GM23338 (cell line): ENCODE results near the gene MYOM3. TPM values are rescaled to one million over a fixed set of nuclear protein-coding genes. Genes with fewer than 3 reads are reported as not detected.
A peak's percentile ranks its signal among the peaks of the same experiment; 100 is the strongest.

Experiments used
- ATAC-seq: fragments of 200-7000 bp; cut with Tn5 transposase; 3 replicates; pipeline ENCODE4 v1.9.1; 2020
- DNase-seq: peaks from one replicate; pipeline ENCODE4 v3.0.0-alpha.2; 2015; ENCODE audit warnings: low spot score
- H2AFZ ChIP-seq: fragments of 200-600 bp; sonication (generic); 2 replicates; pipeline ENCODE4 v1.8.0; 2016; ENCODE audit warnings: antibody characterized with exemption, mild to moderate bottlenecking, moderate library complexity
- H3F3A ChIP-seq: fragments of 200-600 bp; sonication (generic); replicated peaks from 2 replicates; pipeline ENCODE4 v1.8.0; 2017; ENCODE audit warnings: antibody characterized with exemption, mixed run types, low read depth
- H3K27ac ChIP-seq: fragments of 200-600 bp; sonication (generic); 2 replicates; pipeline ENCODE4 v1.6.1; 2016; ENCODE audit warnings: low read depth
- H3K27me3 ChIP-seq: fragments of 200-600 bp; sonication (generic); 2 replicates; pipeline ENCODE4 v1.8.0; 2016; ENCODE audit warnings: mild to moderate bottlenecking, mixed run types, moderate library complexity; ENCODE audit not compliant: insufficient read depth
- H3K36me3 ChIP-seq: fragments of 200-600 bp; sonication (generic); 2 replicates; pipeline ENCODE4 v1.8.0; 2016; ENCODE audit warnings: mild to moderate bottlenecking; ENCODE audit not compliant: insufficient read depth
- H3K4me1 ChIP-seq: fragments of 200-600 bp; sonication (generic); 2 replicates; pipeline ENCODE4 v1.8.0; 2016; ENCODE audit warnings: mild to moderate bottlenecking, moderate library complexity; ENCODE audit not compliant: insufficient read depth
- H3K4me2 ChIP-seq: fragments of 200-600 bp; sonication (generic); 2 replicates; pipeline ENCODE4 v1.7.1; 2017; ENCODE audit warnings: mixed run types
- H3K4me3 ChIP-seq: fragments of 200-600 bp; sonication (generic); 2 replicates; pipeline ENCODE4 v1.6.1; 2016; ENCODE audit warnings: mixed run types
- H3K79me2 ChIP-seq: fragments of 200-600 bp; sonication (generic); replicated peaks from 2 replicates; pipeline ENCODE4 v1.8.0; 2017; ENCODE audit warnings: mild to moderate bottlenecking; ENCODE audit not compliant: insufficient read depth
- H3K9me2 ChIP-seq: fragments of 200-600 bp; sonication (generic); 2 replicates; pipeline ENCODE4 v1.8.0; 2017; ENCODE audit not compliant: insufficient read depth
- H4K20me1 ChIP-seq: fragments of 200-600 bp; sonication (generic); replicated peaks from 2 replicates; pipeline ENCODE4 v1.8.0; 2017; ENCODE audit warnings: mild to moderate bottlenecking; ENCODE audit not compliant: insufficient read depth
- H3K27ac Mint-ChIP-seq: 2 replicates; pipeline ENCODE4 v1.8.0; 2020; ENCODE audit warnings: inconsistent platforms, mild to moderate bottlenecking, moderate library complexity, mixed read lengths
- H3K27me3 Mint-ChIP-seq: 3 replicates; pipeline ENCODE4 v1.8.0; 2022; ENCODE audit warnings: low read depth, mild to moderate bottlenecking, moderate library complexity, mixed read lengths, inconsistent platforms; ENCODE audit not compliant: insufficient read depth, poor library complexity
- H3K36me3 Mint-ChIP-seq: 3 replicates; pipeline ENCODE4 v1.8.0; 2021; ENCODE audit warnings: low read depth, mild to moderate bottlenecking, inconsistent platforms, moderate library complexity, mixed read lengths
- H3K4me1 Mint-ChIP-seq: 3 replicates; pipeline ENCODE4 v1.8.0; 2020; ENCODE audit warnings: mild to moderate bottlenecking, inconsistent platforms, mixed read lengths
- H3K4me3 Mint-ChIP-seq: 3 replicates; pipeline ENCODE4 v1.8.0; 2021; ENCODE audit warnings: moderate library complexity, mild to moderate bottlenecking, inconsistent platforms, mixed read lengths
- H3K9me3 Mint-ChIP-seq: 3 replicates; pipeline ENCODE4 v1.8.0; 2020; ENCODE audit warnings: moderate library complexity, mild to moderate bottlenecking, inconsistent platforms, mixed read lengths
- CREB1 ChIP-seq: fragments of 250-450 bp; sonication (Bioruptor Pico); IDR thresholded peaks from 2 replicates; pipeline ENCODE4 v1.5.0; 2020; ENCODE audit warnings: low read depth, mild to moderate bottlenecking, moderate library complexity
- NANOG ChIP-seq: IDR thresholded peaks from 2 replicates; pipeline ENCODE4 v1.6.1; 2016; ENCODE audit warnings: antibody characterized with exemption, borderline replicate concordance
- POLR2AphosphoS5 ChIP-seq: IDR thresholded peaks from 2 replicates; pipeline ENCODE4 v1.6.1; 2016; ENCODE audit warnings: antibody characterized with exemption, low read depth
- ZNF331 ChIP-seq: fragments of 250-450 bp; sonication (Bioruptor Pico); IDR thresholded peaks from 2 replicates; pipeline ENCODE4 v1.5.0; 2020; ENCODE audit warnings: low read depth, mild to moderate bottlenecking, moderate library complexity
- polyA plus RNA-seq: library from polyadenylated mRNA; unstranded; fragments of >200 nt; fragmentation: Nextera tagmentation; extraction: Ambion mirVana; gene quantifications from 2 replicates; pipeline ENCODE4 v1.2.1, GENCODE V29; 2016
- total RNA-seq: library from RNA; depleted of rRNA; stranded (reverse); fragments of >200 nt; shearing (Covaris generic); gene quantifications from 2 replicates; pipeline ENCODE4 v1.2.3, GENCODE V29; 2014
- TF ChIP-seq, protein P1 (sequence below): fragments of 250-450 bp; sonication (Bioruptor Pico); IDR thresholded peaks from 2 replicates; pipeline ENCODE4 v1.5.0; 2020; ENCODE audit warnings: mild to moderate bottlenecking, moderate library complexity
- TF ChIP-seq, protein P2 (sequence below), 2 experiments: fragments of 200-600 bp in 1 of 2; sonication (generic) in 1 of 2; conservative IDR thresholded peaks; 2 replicates each; pipeline versions ENCODE4 v1.5.1 to v1.6.1; 2016 to 2017; ENCODE audit warnings: antibody characterized with exemption in 2 of 2, low read depth in 2 of 2, mild to moderate bottlenecking in 2 of 2, moderate library complexity in 1 of 2
- TF ChIP-seq, protein P3 (sequence below): IDR thresholded peaks from one replicate; pipeline ENCODE4 v1.6.1; 2018; ENCODE audit warnings: antibody characterized with exemption; ENCODE audit not compliant: unreplicated experiment

MYOM3 gene
- total and polyA plus RNA-seq, 2 experiments from 2014 or later, result not detected

DNA sequence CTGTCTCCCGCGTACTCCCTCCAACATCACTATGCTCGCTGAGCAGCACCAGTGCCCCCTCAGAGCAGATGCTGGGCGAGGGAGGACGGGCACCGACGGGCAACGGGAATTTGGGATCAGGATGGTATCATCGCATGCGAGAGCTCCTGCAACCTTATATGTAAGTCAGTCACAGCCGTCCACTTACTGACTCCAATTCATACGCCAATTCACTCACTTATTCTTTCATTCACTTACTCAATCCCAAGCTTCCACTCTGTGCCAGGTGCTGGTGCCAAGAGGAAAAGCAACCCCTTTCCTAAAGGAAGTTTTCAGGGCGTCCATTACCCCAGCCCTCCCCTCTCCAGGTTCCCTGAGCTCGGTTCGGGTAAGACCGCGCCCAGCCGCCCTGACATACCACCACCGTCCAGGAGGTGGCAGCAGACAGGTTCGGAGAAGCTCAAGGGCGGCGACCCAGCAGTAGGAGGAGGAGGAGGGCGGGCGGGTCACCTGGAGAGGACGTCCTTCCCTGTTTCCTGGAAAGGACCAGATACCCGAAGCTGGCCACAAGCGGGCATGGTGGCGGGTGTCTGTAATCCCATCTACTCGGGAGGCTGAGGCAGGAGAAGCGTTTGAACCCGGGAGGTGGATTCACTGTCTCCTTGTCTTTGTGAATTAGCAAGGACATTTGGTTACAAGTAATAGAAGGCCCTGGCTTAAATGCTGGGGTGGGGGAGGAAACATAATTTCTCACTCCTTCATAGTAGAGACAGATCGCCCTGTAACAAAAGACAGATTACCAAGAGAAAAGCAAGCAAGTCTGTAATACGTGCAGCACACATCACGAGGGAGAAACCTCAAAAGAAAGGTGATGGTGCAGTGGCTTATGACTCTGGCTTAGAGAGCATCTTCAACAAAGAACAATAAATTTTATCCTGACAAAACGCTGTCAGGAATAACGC is 38.6 kb upstream of the MYOM3 start:
- H3K9me2 ChIP-seq, result no peaks in the 10 kb centered on the region
- H3K79me2 ChIP-seq, result 0 out of 2 replicates have a peak, but pooled peaks cover 9% of the 10 kb centered on the region
- H3K4me2 ChIP-seq, result peak overlapping the region; percentile 74
- TF ChIP-seq POLR2AphosphoS5 (0 out of 2 replicates have a peak, but pooled peaks have one; percentile 51), ZNF331 (no peak), NANOG (no peak), CREB1 (CRISPR knock-in tag) (no peak)
- TF ChIP-seq, protein P1, sequence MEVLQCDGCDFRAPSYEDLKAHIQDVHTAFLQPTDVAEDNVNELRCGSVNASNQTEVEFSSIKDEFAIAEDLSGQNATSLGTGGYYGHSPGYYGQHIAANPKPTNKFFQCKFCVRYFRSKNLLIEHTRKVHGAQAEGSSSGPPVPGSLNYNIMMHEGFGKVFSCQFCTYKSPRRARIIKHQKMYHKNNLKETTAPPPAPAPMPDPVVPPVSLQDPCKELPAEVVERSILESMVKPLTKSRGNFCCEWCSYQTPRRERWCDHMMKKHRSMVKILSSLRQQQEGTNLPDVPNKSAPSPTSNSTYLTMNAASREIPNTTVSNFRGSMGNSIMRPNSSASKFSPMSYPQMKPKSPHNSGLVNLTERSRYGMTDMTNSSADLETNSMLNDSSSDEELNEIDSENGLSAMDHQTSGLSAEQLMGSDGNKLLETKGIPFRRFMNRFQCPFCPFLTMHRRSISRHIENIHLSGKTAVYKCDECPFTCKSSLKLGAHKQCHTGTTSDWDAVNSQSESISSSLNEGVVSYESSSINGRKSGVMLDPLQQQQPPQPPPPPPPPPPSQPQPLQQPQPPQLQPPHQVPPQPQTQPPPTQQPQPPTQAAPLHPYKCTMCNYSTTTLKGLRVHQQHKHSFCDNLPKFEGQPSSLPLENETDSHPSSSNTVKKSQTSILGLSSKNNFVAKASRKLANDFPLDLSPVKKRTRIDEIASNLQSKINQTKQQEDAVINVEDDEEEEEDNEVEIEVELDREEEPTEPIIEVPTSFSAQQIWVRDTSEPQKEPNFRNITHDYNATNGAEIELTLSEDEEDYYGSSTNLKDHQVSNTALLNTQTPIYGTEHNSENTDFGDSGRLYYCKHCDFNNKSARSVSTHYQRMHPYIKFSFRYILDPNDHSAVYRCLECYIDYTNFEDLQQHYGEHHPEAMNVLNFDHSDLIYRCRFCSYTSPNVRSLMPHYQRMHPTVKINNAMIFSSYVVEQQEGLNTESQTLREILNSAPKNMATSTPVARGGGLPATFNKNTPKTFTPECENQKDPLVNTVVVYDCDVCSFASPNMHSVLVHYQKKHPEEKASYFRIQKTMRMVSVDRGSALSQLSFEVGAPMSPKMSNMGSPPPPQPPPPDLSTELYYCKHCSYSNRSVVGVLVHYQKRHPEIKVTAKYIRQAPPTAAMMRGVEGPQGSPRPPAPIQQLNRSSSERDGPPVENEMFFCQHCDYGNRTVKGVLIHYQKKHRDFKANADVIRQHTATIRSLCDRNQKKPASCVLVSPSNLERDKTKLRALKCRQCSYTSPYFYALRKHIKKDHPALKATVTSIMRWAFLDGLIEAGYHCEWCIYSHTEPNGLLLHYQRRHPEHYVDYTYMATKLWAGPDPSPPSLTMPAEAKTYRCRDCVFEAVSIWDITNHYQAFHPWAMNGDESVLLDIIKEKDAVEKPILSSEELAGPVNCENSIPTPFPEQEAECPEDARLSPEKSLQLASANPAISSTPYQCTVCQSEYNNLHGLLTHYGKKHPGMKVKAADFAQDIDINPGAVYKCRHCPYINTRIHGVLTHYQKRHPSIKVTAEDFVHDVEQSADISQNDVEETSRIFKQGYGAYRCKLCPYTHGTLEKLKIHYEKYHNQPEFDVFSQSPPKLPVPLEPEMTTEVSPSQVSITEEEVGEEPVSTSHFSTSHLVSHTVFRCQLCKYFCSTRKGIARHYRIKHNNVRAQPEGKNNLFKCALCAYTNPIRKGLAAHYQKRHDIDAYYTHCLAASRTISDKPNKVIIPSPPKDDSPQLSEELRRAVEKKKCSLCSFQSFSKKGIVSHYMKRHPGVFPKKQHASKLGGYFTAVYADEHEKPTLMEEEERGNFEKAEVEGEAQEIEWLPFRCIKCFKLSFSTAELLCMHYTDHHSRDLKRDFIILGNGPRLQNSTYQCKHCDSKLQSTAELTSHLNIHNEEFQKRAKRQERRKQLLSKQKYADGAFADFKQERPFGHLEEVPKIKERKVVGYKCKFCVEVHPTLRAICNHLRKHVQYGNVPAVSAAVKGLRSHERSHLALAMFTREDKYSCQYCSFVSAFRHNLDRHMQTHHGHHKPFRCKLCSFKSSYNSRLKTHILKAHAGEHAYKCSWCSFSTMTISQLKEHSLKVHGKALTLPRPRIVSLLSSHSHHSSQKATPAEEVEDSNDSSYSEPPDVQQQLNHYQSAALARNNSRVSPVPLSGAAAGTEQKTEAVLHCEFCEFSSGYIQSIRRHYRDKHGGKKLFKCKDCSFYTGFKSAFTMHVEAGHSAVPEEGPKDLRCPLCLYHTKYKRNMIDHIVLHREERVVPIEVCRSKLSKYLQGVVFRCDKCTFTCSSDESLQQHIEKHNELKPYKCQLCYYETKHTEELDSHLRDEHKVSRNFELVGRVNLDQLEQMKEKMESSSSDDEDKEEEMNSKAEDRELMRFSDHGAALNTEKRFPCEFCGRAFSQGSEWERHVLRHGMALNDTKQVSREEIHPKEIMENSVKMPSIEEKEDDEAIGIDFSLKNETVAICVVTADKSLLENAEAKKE, result no peak
- TF ChIP-seq, protein P2, sequence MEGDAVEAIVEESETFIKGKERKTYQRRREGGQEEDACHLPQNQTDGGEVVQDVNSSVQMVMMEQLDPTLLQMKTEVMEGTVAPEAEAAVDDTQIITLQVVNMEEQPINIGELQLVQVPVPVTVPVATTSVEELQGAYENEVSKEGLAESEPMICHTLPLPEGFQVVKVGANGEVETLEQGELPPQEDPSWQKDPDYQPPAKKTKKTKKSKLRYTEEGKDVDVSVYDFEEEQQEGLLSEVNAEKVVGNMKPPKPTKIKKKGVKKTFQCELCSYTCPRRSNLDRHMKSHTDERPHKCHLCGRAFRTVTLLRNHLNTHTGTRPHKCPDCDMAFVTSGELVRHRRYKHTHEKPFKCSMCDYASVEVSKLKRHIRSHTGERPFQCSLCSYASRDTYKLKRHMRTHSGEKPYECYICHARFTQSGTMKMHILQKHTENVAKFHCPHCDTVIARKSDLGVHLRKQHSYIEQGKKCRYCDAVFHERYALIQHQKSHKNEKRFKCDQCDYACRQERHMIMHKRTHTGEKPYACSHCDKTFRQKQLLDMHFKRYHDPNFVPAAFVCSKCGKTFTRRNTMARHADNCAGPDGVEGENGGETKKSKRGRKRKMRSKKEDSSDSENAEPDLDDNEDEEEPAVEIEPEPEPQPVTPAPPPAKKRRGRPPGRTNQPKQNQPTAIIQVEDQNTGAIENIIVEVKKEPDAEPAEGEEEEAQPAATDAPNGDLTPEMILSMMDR (conservative IDR thresholded peaks at IDR 0.05; ENCODE audit: low read depth in 2 of 2), result peak; percentile 70 to 93
- TF ChIP-seq, protein P3, sequence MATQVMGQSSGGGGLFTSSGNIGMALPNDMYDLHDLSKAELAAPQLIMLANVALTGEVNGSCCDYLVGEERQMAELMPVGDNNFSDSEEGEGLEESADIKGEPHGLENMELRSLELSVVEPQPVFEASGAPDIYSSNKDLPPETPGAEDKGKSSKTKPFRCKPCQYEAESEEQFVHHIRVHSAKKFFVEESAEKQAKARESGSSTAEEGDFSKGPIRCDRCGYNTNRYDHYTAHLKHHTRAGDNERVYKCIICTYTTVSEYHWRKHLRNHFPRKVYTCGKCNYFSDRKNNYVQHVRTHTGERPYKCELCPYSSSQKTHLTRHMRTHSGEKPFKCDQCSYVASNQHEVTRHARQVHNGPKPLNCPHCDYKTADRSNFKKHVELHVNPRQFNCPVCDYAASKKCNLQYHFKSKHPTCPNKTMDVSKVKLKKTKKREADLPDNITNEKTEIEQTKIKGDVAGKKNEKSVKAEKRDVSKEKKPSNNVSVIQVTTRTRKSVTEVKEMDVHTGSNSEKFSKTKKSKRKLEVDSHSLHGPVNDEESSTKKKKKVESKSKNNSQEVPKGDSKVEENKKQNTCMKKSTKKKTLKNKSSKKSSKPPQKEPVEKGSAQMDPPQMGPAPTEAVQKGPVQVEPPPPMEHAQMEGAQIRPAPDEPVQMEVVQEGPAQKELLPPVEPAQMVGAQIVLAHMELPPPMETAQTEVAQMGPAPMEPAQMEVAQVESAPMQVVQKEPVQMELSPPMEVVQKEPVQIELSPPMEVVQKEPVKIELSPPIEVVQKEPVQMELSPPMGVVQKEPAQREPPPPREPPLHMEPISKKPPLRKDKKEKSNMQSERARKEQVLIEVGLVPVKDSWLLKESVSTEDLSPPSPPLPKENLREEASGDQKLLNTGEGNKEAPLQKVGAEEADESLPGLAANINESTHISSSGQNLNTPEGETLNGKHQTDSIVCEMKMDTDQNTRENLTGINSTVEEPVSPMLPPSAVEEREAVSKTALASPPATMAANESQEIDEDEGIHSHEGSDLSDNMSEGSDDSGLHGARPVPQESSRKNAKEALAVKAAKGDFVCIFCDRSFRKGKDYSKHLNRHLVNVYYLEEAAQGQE, result no peak
- H3K27me3 ChIP-seq, result no peaks in the 10 kb centered on the region
- no peaks in the 10 kb centered on the region for H4K20me1 ChIP-seq
- DNase-seq, result peak; percentile 96
- peak overlapping the region; percentile 99 for H3K27ac ChIP-seq
- H3F3A ChIP-seq, result no peaks in the 10 kb centered on the region
- no peak overlapping the region for H2AFZ ChIP-seq
- no peaks in the 10 kb centered on the region for H3K9me3 Mint-ChIP-seq
- peak overlapping the region; percentile 49 for H3K4me3 ChIP-seq
- H3K36me3 ChIP-seq, result no peaks in the 10 kb centered on the region
- H3K27me3 Mint-ChIP-seq, result peaks cover 26% of the 10 kb centered on the region
- H3K27ac Mint-ChIP-seq, result peak overlapping the region; percentile 97
- H3K4me1 ChIP-seq, result peaks cover 16% of the 10 kb centered on the region; the same call in 1 of the 2 replicates
- ATAC-seq, result peak; percentile 78
- H3K4me1 Mint-ChIP-seq, result peaks cover 43% of the 10 kb centered on the region
- H3K4me3 Mint-ChIP-seq, result peak overlapping the region; percentile 64
- H3K36me3 Mint-ChIP-seq, result peaks cover 4% of the 10 kb centered on the region; the same call in 2 of the 3 replicates
